Neural cell (in vitro differentiated cells): ENCODE data around the gene HERC2. TPM values are rescaled to one million over a fixed set of nuclear protein-coding genes. Genes with fewer than 3 reads are reported as not detected.

Experiments
- H2AFZ ChIP-seq: fragments of 200-600, 300-800 bp; sonication (generic), shearing (Covaris generic); 2 replicates; pipeline ENCODE4 v1.6.0; 2014; ENCODE audit warnings: low read depth, mild to moderate bottlenecking, antibody characterized with exemption, low read length, moderate library complexity
- H3F3A ChIP-seq: fragments of 200-600 bp; shearing (Covaris generic); 2 replicates; pipeline ENCODE4 v1.6.1; 2016; ENCODE audit warnings: mild to moderate bottlenecking, moderate library complexity, mixed read lengths, antibody characterized with exemption, low read length; ENCODE audit not compliant: insufficient read depth, poor library complexity, severe bottlenecking
- H3K27ac ChIP-seq: fragments of 200-600, 300-800 bp; sonication (generic), shearing (Covaris generic); 2 replicates; pipeline ENCODE4 v1.5.1; 2014; ENCODE audit warnings: mild to moderate bottlenecking, low read length, moderate library complexity
- H3K27me3 ChIP-seq: fragments of 300-800, 200-600 bp; sonication (generic), shearing (Covaris generic); 2 replicates; pipeline ENCODE4 v1.6.0; 2014; ENCODE audit warnings: mild to moderate bottlenecking, low read depth, low read length, moderate library complexity; ENCODE audit not compliant: insufficient read depth
- H3K36me3 ChIP-seq: fragments of 300-800, 200-600 bp; sonication (generic), shearing (Covaris generic); 2 replicates; pipeline ENCODE4 v1.5.1; 2014; ENCODE audit warnings: mild to moderate bottlenecking, antibody characterized with exemption, low read length, moderate library complexity; ENCODE audit not compliant: insufficient read depth
- H3K4me2 ChIP-seq: fragments of 300-800, 200-600 bp; sonication (generic), shearing (Covaris generic); 2 replicates; pipeline ENCODE4 v1.6.0; 2014; ENCODE audit warnings: mild to moderate bottlenecking, low read length
- H3K4me3 ChIP-seq: fragments of 300-800, 200-600 bp; sonication (generic), shearing (Covaris generic); 2 replicates; pipeline ENCODE4 v1.5.1; 2014; ENCODE audit warnings: mild to moderate bottlenecking, low read length, moderate library complexity
- H3K79me2 ChIP-seq: fragments of 200-600 bp; shearing (Covaris generic); replicated peaks from 2 replicates; pipeline ENCODE4 v1.6.0; 2014; ENCODE audit warnings: mild to moderate bottlenecking, low read length, moderate library complexity; ENCODE audit not compliant: insufficient read depth
- H3K9ac ChIP-seq: fragments of 300-800, 200-600 bp; sonication (generic), shearing (Covaris generic); 2 replicates; pipeline ENCODE4 v1.6.1; 2016; ENCODE audit warnings: mild to moderate bottlenecking, low read length, mixed read lengths
- H3K9me2 ChIP-seq: fragments of 200-600 bp; shearing (Covaris generic); 2 replicates; pipeline ENCODE4 v1.6.1; 2016; ENCODE audit warnings: mild to moderate bottlenecking, low read length, mixed read lengths; ENCODE audit not compliant: insufficient read depth
- H3K9me3 ChIP-seq: fragments of 200-600, 300-800 bp; sonication (generic), shearing (Covaris generic); 2 replicates; pipeline ENCODE4 v1.6.1; 2016; ENCODE audit warnings: mild to moderate bottlenecking, mixed run types, low read length, moderate library complexity, mixed read lengths
- H4K20me1 ChIP-seq: fragments of 200-600 bp; shearing (Covaris generic); 2 replicates; pipeline ENCODE4 v1.6.1; 2016; ENCODE audit warnings: mild to moderate bottlenecking, mixed run types; ENCODE audit not compliant: insufficient read depth
- CTCF ChIP-seq: fragments of 450-650 bp; IDR thresholded peaks from 2 replicates; pipeline ENCODE4 v1.5.1; 2014; ENCODE audit warnings: antibody characterized with exemption, mild to moderate bottlenecking, moderate library complexity; ENCODE audit not compliant: poor library complexity, severe bottlenecking
- EP300 ChIP-seq: fragments of 450-650 bp; conservative IDR thresholded peaks from 2 replicates; pipeline ENCODE4 v1.6.1; 2014; ENCODE audit warnings: antibody characterized with exemption, mild to moderate bottlenecking, moderate library complexity; ENCODE audit not compliant: poor library complexity, severe bottlenecking
- EZH2 ChIP-seq: fragments of 200-600, 300-800 bp; shearing (Covaris generic), sonication (generic); IDR thresholded peaks from 2 replicates; pipeline ENCODE4 v1.6.1; 2014; ENCODE audit warnings: antibody characterized with exemption, low read length, borderline replicate concordance, mild to moderate bottlenecking; ENCODE audit not compliant: insufficient read depth, poor library complexity, severe bottlenecking
- MXI1 ChIP-seq: fragments of 450-650 bp; conservative IDR thresholded peaks from 2 replicates; pipeline ENCODE4 v1.6.1; 2014; ENCODE audit warnings: antibody characterized with exemption, mild to moderate bottlenecking; ENCODE audit not compliant: poor library complexity, severe bottlenecking
- POLR2AphosphoS5 ChIP-seq: IDR thresholded peaks from 2 replicates; pipeline ENCODE4 v1.6.1; 2012
- RAD21 ChIP-seq: fragments of 450-650 bp; conservative IDR thresholded peaks from 2 replicates; pipeline ENCODE4 v1.6.1; 2014; ENCODE audit warnings: antibody characterized with exemption, mild to moderate bottlenecking, moderate library complexity
- REST ChIP-seq: IDR thresholded peaks from 2 replicates; pipeline ENCODE4 v1.6.1; 2012; ENCODE audit warnings: borderline replicate concordance
- SMC3 ChIP-seq: fragments of 450-650 bp; conservative IDR thresholded peaks from 2 replicates; pipeline ENCODE4 v1.6.1; 2014; ENCODE audit warnings: antibody characterized with exemption, mild to moderate bottlenecking, moderate library complexity; ENCODE audit not compliant: poor library complexity
- TAF1 ChIP-seq: IDR thresholded peaks from 2 replicates; pipeline ENCODE4 v1.6.1; 2012; ENCODE audit warnings: low read depth
- polyA plus RNA-seq: library from polyadenylated mRNA; depleted of rRNA; stranded (reverse); fragments of >200 nt; gene quantifications from 2 replicates; pipeline ENCODE4 v1.2.3, GENCODE V29; 2014

The HERC2 gene
- polyA plus RNA-seq, 1 donor from 2014 or later: 47.3 TPM

DNA sequence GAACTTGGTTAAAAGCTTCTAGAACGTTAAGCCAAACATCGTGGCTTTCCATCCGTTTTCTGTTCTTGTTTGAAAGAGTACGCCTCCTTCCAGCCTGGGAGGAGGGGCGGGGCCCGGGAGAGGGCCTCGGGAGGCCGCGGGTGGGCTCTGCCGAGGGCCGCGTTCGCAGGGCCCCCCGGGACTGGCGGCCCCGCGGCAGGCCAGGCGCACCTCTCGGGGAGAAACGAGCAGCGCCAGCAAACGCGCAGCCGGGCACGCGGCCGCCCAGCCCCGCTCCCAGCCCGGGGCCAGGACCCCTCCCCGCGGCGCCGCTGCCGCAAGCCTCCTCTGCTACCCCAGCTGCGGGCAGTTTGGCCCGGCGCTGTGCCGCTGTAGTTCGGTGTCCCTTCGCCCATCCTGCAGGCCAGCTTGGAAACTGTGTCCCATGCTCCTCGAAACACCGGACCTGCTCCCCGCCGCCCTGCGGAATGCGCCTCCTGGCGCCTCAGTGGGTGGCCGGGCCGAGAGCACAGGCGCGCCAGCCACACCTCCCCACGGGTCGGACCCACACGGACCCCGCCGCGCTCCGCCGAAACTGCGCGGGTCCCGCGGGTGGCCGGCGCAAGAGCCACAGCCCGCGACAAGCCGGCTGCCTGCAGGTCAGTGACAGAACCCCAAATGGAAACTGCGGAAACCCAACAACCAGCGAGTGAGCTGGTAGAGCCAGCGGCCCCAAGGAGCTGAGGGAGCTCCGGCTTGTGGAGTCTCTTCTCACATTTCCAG lies 225.1 kb downstream of the HERC2 start:
- no peak overlapping the region for H2AFZ ChIP-seq
- no peaks in the 10 kb centered on the region for H3K36me3 ChIP-seq
- no peak overlapping the region for H3K9ac ChIP-seq
- H3F3A ChIP-seq: no peaks in the 10 kb centered on the region
- no peaks in the 10 kb centered on the region for H4K20me1 ChIP-seq
- no peaks in the 10 kb centered on the region for H3K9me3 ChIP-seq
- peak overlapping the region; percentile 63 for H3K4me3 ChIP-seq
- peaks cover 67% of the 10 kb centered on the region for H3K27me3 ChIP-seq
- no peaks in the 10 kb centered on the region for H3K79me2 ChIP-seq
- no peak for TF ChIP-seq POLR2AphosphoS5
- TF ChIP-seq TAF1: no peak
- no peak for TF ChIP-seq SMC3
- no peak for TF ChIP-seq RAD21
- TF ChIP-seq EZH2: no peak
- TF ChIP-seq CTCF: no peak
- TF ChIP-seq MXI1: no peak
- no peak for TF ChIP-seq REST
- no peak for TF ChIP-seq EP300
- H3K9me2 ChIP-seq: no peaks in the 10 kb centered on the region
- H3K27ac ChIP-seq: no peak overlapping the region
- peak overlapping the region; percentile 44 for H3K4me2 ChIP-seq

DNA sequence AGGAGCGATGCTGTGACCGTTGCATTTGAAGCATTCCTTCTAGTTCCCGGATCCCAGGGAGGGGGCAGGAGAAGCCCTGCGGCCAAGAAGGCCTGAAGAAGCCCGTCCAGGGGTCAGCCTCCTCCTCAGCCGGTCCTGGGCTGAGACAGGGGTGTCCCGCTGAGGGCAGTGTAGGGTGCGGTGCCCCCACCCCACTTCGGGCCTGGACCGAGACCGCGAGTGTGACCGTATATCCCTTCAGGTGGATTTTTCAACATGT lies 225.6 kb downstream of the HERC2 start:
- no peak overlapping the region for H2AFZ ChIP-seq
- peak overlapping the region; percentile 63 for H3K4me3 ChIP-seq
- no peaks in the 10 kb centered on the region for H3F3A ChIP-seq
- peaks cover 67% of the 10 kb centered on the region for H3K27me3 ChIP-seq
- H3K79me2 ChIP-seq: no peaks in the 10 kb centered on the region
- H3K9me3 ChIP-seq: no peaks in the 10 kb centered on the region
- H3K36me3 ChIP-seq: no peaks in the 10 kb centered on the region
- H3K9ac ChIP-seq: no peak overlapping the region
- H3K4me2 ChIP-seq: peak overlapping the region; percentile 44
- H3K9me2 ChIP-seq: no peaks in the 10 kb centered on the region
- TF ChIP-seq RAD21 (no peak), CTCF (no peak), REST (no peak), TAF1 (no peak), SMC3 (no peak), EP300 (no peak), EZH2 (no peak), MXI1 (no peak), POLR2AphosphoS5 (no peak)
- no peak overlapping the region for H3K27ac ChIP-seq
- H4K20me1 ChIP-seq: no peaks in the 10 kb centered on the region
